NCI-H2196 (cell line): Measurements from ENCODE around the gene LRP10.
"Not testable (repeated sequence)": the region's sequence is repeated elsewhere in the genome, so short reads cannot be mapped to it uniquely, and the experiment has no call there.

ENCODE experiments used
- DNase-seq: peaks from one replicate; lab custom pipeline; 2025; ENCODE audit not compliant: unreplicated experiment; lab: John Stamatoyannopoulos, UW

The LRP10 gene

GRCh38 chr14:22843123-22843925 is 28.2 kb upstream of the LRP10 start:
- no peak for DNase-seq

- no peak for DNase-seq
Measured at GRCh38 chr14:22844221-22845102, 27.1 kb upstream of the LRP10 start.

GRCh38 chr14:22845103-22845394 is 26.5 kb upstream of the LRP10 start:
- no peak for DNase-seq

DNA sequence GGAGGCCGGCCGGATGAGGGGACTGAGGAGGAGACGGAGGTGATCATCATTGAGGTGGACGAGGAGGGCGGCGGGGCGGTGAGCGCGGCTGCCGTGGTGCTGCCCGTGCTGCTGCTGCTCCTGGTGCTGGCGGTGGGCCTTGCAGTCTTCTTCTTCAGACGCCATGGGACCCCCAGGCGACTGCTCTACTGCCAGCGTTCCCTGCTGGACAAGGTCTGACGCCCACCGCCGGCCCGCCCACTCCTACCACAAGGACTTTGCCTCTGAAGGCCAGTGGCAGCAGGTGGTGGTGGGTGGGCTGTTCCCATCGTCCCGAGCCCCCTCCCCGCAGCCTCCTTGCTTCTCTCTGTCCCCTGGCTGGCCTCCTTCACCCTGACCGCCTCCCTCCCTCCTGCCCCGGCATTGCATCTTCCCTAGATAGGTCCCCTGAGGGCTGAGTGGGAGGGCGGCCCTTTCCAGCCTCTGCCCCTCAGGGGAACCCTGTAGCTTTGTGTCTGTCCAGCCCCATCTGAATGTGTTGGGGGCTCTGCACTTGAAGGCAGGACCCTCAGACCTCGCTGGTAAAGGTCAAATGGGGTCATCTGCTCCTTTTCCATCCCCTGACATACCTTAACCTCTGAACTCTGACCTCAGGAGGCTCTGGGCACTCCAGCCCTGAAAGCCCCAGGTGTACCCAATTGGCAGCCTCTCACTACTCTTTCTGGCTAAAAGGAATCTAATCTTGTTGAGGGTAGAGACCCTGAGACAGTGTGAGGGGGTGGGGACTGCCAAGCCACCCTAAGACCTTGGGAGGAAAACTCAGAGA is 25.5 kb upstream of the LRP10 start:
- DNase-seq: no peak

GRCh38 chr14:22846811-22847307 is 24.7 kb upstream of the LRP10 start:
- DNase-seq: no peak

GRCh38 chr14:22847661-22848341 is 23.7 kb upstream of the LRP10 start:
- no peak for DNase-seq

DNA sequence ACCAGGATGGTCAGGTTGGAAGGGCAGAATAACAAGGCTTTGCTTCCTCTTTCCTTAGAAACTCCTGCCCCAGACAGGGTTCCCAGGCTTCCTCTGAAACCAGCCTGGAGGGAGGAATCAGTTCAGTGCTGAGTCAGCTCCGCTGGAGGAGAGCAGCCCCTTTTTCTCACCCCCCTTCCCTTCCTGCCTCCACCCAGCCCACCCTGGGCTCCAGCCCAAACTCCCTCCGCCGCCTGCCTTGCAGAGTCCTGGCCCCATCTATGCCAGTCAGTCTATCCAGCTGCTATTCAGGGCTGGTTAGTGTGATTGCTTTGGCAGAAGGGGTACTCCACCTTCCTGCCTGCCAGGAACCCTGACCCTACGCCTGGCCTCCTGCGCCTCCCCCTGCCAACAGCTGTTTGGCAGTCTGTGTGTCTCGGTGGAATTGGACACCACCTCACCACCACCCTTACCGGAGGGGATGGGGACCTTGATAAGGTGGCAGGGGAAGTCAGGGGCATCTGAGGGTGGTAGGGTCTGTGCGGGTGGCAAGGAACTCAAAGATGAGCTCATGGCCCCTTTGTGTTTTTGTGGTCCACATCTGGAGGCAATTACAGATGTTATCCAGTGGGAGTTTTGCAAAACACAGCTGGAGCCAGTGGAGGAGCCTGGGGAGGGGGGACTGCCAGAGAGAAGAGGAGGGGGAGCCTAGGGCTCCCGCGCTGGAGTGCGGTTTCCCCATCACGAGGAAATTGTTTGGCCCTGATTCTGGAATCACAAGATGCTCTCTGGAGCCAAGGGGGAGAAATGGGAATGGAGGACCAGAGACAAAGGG is 23.0 kb upstream of the LRP10 start:
- DNase-seq: no peak

DNA sequence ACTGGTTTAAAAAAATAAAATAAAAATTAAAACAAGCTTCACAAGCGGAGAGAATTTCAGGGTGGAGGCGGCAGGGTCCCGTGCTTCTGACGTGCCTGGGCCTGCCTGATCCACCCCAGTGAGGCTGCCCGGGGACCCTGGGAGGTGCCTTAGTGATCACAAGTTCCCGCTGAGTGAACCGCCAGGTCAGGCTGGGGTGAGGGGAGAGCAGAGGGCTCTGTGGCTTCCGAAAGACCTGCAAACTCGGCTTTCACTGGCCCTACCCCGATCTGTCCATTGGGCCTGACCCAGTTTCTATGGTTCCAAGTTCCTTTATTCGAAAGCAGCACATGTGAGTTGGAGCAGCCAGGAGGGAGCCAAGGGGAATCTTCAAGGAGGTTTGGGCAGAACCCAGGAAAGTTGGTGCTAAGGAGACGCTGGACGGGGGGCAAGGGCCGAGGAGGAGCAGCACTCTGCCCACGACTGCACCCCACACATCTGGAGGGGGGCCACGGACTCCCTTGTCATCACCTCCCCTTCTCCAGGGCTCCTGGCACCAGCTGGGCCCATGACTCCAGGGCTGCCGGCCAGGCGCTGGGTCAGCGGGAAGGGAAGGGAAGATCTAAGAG is 22.2 kb upstream of the LRP10 start:
- no peak for DNase-seq

GRCh38 chr14:22850944-22851764 is 20.4 kb upstream of the LRP10 start:
- no peak for DNase-seq

- DNase-seq: not testable (repeated sequence)
Measured at GRCh38 chr14:22852178-22852577, 19.4 kb upstream of the LRP10 start.

DNA sequence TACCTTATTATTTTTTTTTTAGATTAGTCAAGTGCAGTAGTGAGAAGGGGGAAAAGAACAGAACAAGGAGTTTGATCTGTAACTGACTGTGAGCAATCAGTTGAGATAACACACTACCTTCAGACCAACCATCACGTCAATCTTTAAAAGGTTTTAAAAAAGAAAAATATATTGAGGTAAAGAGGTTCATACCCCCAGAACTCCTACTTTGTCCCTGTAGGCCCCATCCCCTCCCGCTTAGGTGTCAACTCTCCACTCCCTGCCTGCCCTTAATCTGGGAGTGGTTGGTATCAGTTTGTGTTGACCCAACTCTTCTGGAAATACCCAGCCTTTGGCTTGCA is 19.0 kb upstream of the LRP10 start:
- no peak for DNase-seq

DNA sequence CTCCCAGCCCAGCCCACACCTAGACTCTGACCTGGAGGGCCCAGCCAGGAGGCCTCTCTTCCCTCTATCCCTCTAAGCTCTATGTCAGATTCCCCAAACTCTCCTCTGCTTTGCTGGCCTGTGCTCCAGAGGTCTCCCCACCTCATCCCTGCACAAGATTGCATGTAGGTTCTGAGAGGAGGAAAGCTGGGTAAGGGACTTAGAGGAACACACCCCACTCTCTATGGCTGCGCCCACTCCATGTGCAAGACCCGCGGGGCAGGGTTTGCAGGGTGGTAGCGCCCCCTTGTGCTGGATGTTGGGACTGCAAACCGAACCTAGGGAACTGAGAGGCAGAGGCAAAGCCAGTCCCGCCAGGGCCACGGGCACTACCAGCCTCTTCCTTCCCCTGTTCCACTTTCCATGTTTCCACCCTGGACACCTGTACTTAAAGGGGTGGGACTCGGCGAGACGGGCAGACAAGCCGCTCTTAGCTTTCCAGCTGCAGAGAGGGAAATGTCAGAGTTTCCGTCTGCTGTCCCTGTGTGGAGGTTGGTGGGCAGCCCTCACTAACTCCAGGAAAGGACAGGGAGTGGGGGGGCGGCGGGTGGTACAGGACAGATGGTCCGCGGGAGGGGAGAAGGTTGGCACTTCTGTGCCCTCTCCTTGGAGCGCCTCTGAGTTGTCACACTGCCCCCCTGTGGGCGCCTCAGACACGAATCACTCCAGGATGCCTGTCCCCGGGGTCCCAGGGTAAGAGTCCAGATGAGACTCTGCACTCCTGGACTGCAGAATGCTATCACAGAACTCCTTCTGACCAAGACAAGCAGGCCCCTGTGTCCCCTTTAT is 18.4 kb upstream of the LRP10 start:
- peak; percentile 78 for DNase-seq

- not testable (repeated sequence) for DNase-seq
Measured at GRCh38 chr14:22854296-22854695, 17.2 kb upstream of the LRP10 start.

DNA sequence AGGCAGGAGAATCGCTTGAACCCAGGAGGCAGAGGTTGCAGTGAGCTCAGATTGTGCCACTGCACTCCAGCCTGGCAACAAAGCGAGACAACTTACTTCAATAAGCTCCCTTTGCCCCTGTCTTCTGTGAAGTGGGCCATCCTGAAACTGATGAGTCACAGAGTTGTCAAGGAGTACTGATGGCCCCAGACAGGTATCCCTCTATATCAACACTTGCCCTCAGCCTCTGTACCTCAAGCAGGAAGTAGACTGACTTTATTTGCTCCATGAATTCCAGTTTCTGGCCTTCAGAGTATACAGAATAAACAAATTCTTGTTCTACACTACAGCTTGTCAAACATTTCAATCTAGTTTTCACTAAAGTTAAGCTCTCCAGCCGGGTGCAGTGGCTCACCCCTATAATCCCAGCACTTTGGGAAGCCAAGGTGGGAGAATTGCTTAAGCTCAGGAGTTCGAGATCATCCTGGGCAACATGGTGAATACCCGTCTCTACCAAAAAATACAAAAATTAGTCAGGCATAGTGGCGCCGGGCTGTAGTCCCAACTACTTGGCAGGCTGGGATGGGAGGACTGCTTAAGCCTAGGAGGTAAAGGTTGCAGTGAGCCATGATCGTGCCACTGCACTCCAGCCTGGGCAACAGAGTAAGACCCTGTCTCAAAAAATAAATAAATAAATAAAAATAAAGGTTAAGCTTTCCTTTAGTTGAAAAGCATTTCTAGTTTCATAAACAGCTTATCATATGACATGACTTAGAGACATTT is 16.4 kb upstream of the LRP10 start:
- DNase-seq: no peak

GRCh38 chr14:22856428-22856827 is 15.1 kb upstream of the LRP10 start:
- DNase-seq: no peak

DNA sequence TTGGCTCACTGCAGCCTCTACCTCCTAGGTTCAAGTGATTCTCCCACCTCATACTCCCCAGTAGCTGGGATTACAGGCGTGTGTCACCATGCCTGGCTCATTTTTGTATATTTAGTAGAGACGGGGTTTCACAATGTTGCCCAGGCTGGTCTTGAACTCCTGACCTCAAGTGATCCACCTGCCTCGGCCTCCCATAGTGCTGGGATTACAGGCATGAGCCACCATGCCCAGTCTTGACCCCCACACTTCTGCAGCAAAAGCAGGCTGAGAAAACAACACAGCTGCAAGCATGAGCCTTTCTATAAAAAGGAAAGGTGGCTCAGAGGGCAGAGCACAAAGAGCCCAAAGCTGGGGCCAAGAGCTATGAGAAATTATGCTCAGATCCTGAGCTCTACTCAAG is 11.2 kb upstream of the LRP10 start:
- not testable (repeated sequence) for DNase-seq

GRCh38 chr14:22861651-22862050 is 9.9 kb upstream of the LRP10 start:
- no peak for DNase-seq
